Lung (tissue), 12 donors: Measurements from ENCODE around the gene WNT7B. TPM values are rescaled to one million over a fixed set of nuclear protein-coding genes. Genes with fewer than 3 reads are reported as not detected.

Experiments
- ATAC-seq: fragments of 200-7000 bp; cut with Tn5 transposase; one replicate; pipeline ENCODE4 v1.9.1; 2020; ENCODE audit warnings: moderate number of reproducible peaks; ENCODE audit not compliant: insufficient read depth, low FRiP score
- DNase-seq, 3 donors: peaks; one replicate each; pipeline ENCODE4 v3.0.0-alpha.2; 2013 to 2017
- H3K27ac ChIP-seq, 2 donors: one replicate each; pipeline ENCODE4 v1.5.1; 2013; ENCODE audit warnings: mild to moderate bottlenecking in 2 of 2, moderate library complexity in 2 of 2, control low read depth in 1 of 2, inconsistent platforms in 1 of 2, low read depth in 1 of 2, low read length in 1 of 2
- H3K27me3 ChIP-seq, 3 donors: one replicate each; pipeline ENCODE4 v1.5.1; 2013; ENCODE audit warnings: low read length in 2 of 3; ENCODE audit not compliant: control insufficient read depth in 3 of 3, insufficient read depth in 3 of 3
- H3K36me3 ChIP-seq, 4 donors: one replicate each; pipeline ENCODE4 v1.5.1; 2013; ENCODE audit warnings: low read length in 4 of 4, mild to moderate bottlenecking in 1 of 4, moderate library complexity in 1 of 4; ENCODE audit not compliant: control insufficient read depth in 4 of 4, insufficient read depth in 4 of 4
- H3K4me1 ChIP-seq, 5 donors: one replicate each; pipeline ENCODE4 v1.5.1; 2013; ENCODE audit warnings: low read length in 5 of 5, mild to moderate bottlenecking in 2 of 5, moderate library complexity in 1 of 5; ENCODE audit not compliant: control insufficient read depth in 5 of 5, insufficient read depth in 5 of 5
- H3K4me3 ChIP-seq: one replicate; pipeline ENCODE4 v1.5.1; 2013; ENCODE audit warnings: mild to moderate bottlenecking, control low read depth, moderate library complexity
- H3K9ac ChIP-seq, 2 donors: one replicate each; pipeline ENCODE4 v1.5.1; 2013; ENCODE audit warnings: low read length in 2 of 2, control low read depth in 1 of 2; ENCODE audit not compliant: insufficient read depth in 1 of 2
- H3K9me3 ChIP-seq, 4 donors: one replicate each; pipeline ENCODE4 v1.5.1; 2013; ENCODE audit warnings: low read length in 3 of 4, mild to moderate bottlenecking in 1 of 4, moderate library complexity in 1 of 4; ENCODE audit not compliant: control insufficient read depth in 4 of 4, insufficient read depth in 3 of 4
- WGBS, 2 donors: extraction: QIAGEN DNeasy Blood & Tissue Kit; methylation state at CpG; one replicate each; pipeline ENCODE4 v1.1.7; 2013; 5-methylcytosine and 5-hydroxymethylcytosine counted together
- polyA plus RNA-seq, 2 donors: library from polyadenylated mRNA; stranded (reverse); fragments of 200-250 nt; gene quantifications; one replicate each; pipeline ENCODE4 v1.2.1, GENCODE V29; 2013
- total RNA-seq, 2 donors: library from RNA; depleted of rRNA in 1 of 2; stranded (reverse); fragments of >200 nt in 1 of 2; gene quantifications; one replicate each; pipeline ENCODE4 v1.2.1, GENCODE V29; 2014 to 2021
- TF ChIP-seq, protein P1 (sequence below): IDR thresholded peaks from 2 replicates; pipeline ENCODE4 v1.5.1; 2012; ENCODE audit warnings: mild to moderate bottlenecking; ENCODE audit errors: control extremely low read depth, extremely low read depth
- donor health status: control.
- donor health status: control.
- donor health status: Bipolar disorder and iron deficiency.
- donor health status: healthy.
- donor health status: DM: yes; HTN: yes; CAD: no.

Gene WNT7B
- total and polyA plus RNA-seq, 4 donors: 3.5 to 12.5 (median 6.5) TPM

DNA sequence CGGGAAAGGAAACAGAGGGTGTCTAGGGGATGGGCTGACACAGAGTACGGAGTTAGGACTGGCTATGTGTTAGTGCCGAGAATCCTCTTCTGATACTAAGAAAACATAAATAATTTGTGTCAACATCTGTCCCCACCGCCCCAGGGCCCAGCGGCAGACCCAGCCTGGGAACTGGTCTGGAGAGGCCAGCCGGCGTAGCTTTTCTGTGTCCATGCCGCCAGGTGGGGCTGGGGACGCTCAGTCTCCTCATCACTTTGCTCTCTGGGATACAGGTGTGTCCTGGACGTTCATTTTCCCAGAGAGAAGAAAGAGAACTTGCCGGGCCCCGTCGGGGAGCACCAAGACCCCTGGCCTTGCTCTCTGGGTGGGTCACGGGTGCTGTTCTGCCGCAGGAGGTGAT, 54.7 kb downstream of the WNT7B start:
- DNase-seq: no peak
- ATAC-seq: no peak
- Histone ChIP-seq H3K4me1 (peaks cover 0 to 3% (median 0%) of the 10 kb centered on the region in 5 donors), H3K27ac (no peak overlapping the region), H3K9ac (no peak overlapping the region), H3K9me3 (no peaks in the 10 kb centered on the region), H3K4me3 (no peak overlapping the region), H3K36me3 (no peaks in the 10 kb centered on the region), H3K27me3 (no peaks in the 10 kb centered on the region)
- 81 to 82% methylated on average over 15 of the region's 15 CpGs for WGBS, 2 donors
- TF ChIP-seq, protein P1, sequence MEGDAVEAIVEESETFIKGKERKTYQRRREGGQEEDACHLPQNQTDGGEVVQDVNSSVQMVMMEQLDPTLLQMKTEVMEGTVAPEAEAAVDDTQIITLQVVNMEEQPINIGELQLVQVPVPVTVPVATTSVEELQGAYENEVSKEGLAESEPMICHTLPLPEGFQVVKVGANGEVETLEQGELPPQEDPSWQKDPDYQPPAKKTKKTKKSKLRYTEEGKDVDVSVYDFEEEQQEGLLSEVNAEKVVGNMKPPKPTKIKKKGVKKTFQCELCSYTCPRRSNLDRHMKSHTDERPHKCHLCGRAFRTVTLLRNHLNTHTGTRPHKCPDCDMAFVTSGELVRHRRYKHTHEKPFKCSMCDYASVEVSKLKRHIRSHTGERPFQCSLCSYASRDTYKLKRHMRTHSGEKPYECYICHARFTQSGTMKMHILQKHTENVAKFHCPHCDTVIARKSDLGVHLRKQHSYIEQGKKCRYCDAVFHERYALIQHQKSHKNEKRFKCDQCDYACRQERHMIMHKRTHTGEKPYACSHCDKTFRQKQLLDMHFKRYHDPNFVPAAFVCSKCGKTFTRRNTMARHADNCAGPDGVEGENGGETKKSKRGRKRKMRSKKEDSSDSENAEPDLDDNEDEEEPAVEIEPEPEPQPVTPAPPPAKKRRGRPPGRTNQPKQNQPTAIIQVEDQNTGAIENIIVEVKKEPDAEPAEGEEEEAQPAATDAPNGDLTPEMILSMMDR: no peak

DNA sequence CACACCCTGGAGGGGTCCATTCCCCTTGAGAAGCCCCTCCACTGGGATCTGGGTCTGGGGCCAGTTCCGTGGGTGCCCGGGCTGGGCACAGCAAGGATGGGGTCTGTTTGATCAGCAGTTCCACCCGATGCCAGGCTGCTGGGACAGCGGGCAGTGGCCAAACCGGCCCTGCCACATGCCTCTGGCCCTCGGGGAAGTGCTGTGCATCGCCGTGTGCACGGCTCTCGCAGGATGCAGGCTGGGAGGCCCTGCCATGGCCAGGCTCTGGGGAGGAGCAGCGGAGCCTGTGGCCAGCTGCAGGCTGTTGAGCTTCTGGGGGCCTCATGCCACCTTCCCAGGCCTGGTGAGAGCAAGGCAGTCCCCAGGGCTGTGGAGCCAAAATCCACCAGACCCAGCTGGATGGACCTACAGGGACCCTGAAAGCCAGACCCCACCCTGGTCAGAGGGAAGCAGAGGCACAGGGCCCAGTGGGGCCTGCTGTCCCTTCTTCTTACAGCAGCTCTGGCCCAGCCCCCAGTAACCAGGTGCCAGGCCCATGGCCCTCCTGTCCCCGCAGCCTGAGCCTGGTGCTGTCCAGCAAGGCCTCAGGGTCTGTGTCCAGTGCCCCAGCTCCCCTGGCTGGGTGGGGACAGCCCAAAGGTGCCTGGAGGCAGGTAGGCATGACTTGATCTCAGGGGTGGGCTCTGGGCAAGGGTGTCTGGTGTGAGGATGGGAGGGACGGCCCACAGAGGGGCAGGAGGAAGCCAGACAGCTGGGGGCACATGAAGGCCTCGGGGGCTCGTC, 57.3 kb downstream of the WNT7B start:
- no peak overlapping the region for H3K4me3 ChIP-seq
- peaks cover 0 to 1% (median 0%) of the 10 kb centered on the region in 4 donors for H3K9me3 ChIP-seq
- peak overlapping the region in 1 of 2 donors; percentile 43 for H3K27ac ChIP-seq
- no peaks in the 10 kb centered on the region for H3K36me3 ChIP-seq
- DNase-seq: peak in 2 of 3 donors; percentile 28 to 58
- no peak overlapping the region for H3K9ac ChIP-seq
- H3K27me3 ChIP-seq: no peaks in the 10 kb centered on the region
- TF ChIP-seq, protein P1: no peak
- WGBS, 2 donors: 68 to 86% methylated on average over 15 of the region's 15 CpGs
- H3K4me1 ChIP-seq: peaks cover 0 to 3% (median 0%) of the 10 kb centered on the region in 5 donors
- peak; percentile 71 for ATAC-seq

DNA sequence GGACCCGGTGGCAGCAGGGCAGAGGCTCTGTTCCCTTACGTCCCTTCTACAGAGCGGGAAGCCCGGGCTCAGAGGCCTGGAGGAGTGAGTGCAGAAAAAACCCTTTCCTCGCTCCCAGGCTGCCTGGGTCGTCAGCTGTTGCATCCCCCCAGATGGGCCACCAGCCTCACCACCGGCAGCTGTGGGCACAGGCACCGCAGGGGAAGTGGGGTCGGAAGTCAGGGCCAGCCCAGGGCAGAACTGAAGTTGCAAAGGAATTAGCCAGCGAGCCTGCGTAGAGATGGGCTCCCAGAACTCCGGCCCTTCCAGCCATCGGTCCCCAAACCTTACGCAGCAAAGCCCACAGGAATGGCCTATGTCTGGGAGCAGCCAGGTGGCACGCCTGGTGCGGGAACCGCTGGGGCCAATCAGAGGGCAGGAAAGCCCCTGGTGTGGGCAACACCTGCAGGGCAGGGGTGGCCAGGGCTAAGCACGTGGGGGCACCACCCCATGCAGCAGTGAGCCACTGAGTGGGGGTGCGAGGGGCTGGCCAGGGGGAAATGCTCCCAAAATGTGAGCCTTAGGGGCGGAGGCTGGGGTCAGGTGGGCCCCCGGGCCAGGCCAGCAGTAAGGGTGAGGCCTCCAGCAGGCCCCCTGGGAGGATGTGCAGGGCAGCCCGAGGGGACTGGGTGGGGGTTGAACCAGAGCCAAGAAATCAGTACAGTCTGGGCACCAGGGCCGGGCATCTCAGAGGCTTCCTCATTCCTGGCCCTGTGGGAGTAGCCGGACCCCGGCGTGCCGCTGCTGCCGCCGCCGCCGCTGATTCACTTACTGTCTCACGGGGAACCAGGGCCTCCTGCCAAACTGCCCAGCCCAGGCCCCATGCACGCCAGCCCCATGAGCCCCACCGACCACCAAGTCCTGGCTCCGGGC, 58.2 kb downstream of the WNT7B start:
- WGBS, 2 donors: 54 to 56% methylated on average over 33 to 35 of the region's 35 CpGs
- Histone ChIP-seq H3K4me3 (no peak overlapping the region), H3K36me3 (no peaks in the 10 kb centered on the region), H3K4me1 (peaks cover 0 to 3% (median 0%) of the 10 kb centered on the region in 5 donors), H3K27me3 (no peaks in the 10 kb centered on the region), H3K9me3 (peaks cover 0 to 10% (median 2%) of the 10 kb centered on the region in 4 donors), H3K27ac (peak overlapping the region in 1 of 2 donors; percentile 3), H3K9ac (no peak overlapping the region)
- DNase-seq: no peak
- ATAC-seq: peak; percentile 64
- TF ChIP-seq, protein P1: no peak
